ENCODE measurements around the gene PGGT1B. TPM values are rescaled to one million over a fixed set of nuclear protein-coding genes. Genes with fewer than 3 reads are reported as not detected.

PGGT1B gene
- total and polyA plus RNA-seq, 9 of the 15 experiments (the other 6 are each of a cell fraction or from before 2014, with no cell fraction given), result 5.3 to 33.7 (median 19.8) TPM

- TF ChIP-seq AFF4 (CRISPR knock-in tag; IDR thresholded peaks at IDR 0.05), result no peak
Observed at GRCh38 chr5:115263078-115263380, 352 bp upstream of the PGGT1B start (continued).

GRCh38 chr5:115262011-115262320 lies 711 bp downstream of the PGGT1B start:
- H3K79me2 ChIP-seq (ENCODE audit: control insufficient read depth, insufficient read depth, low read length), result peaks cover 51% of the 10 kb centered on the region
- peak overlapping the region; percentile 90 for H3K4me3 ChIP-seq
- no peaks in the 10 kb centered on the region for H4K20me1 ChIP-seq (replicated peaks; ENCODE audit: control insufficient read depth, insufficient read depth, low read length)
- ATAC-seq (peak; percentile 71), FAIRE-seq (peak; percentile 60), DNase-seq (ENCODE audit: extremely low read depth in 1 of 4, low spot score in 3 of 4) (peak; percentile 7 to 37 (median 20))
- in situ Hi-C loops (cut with MboI), result no loop called here
- ChIA-PET CTCF (ENCODE audit: low intra/inter-chr PET ratio) (no interaction called here), POLR2A (interaction anchor here (0.7 to 1.6 kb wide), 5 partner anchors 8 to 34 kb away, joined by 3 to 11 read pairs (median 3); partner anchors contain the start of gene CCDC112)
- H2AFZ ChIP-seq (ENCODE audit: low read depth, low read length), result peak overlapping the region; percentile 90
- no peaks in the 10 kb centered on the region for H3K27me3 ChIP-seq (ENCODE audit: control insufficient read depth in 2 of 2, insufficient read depth in 2 of 2, low read length in 2 of 2)
- under 1% methylated on average over 8 of the region's 8 CpGs for WGBS (ENCODE audit: insufficient coverage, low coverage, missing lambda C conversion rate)
- no TSS peak for BruUV-seq (replicated peaks)
- H3K36me3 ChIP-seq (ENCODE audit: control insufficient read depth, insufficient read depth, low read length), result no peaks in the 10 kb centered on the region
- peak overlapping the region; percentile 87 to 93 for H3K9ac ChIP-seq (ENCODE audit: insufficient read depth in 1 of 2, low read depth in 2 of 2, low read length in 2 of 2)
- intact Hi-C loops (cut with micrococcal nuclease), result loop anchor here (1.0 to 5.0 kb wide), 3 partner anchors 27 to 280 kb away; partner anchors contain the start of genes CCDC112 and FEM1C
- peak overlapping the region; percentile 83 for H3K4me2 ChIP-seq (ENCODE audit: insufficient read depth, low read length)
- H3K4me1 ChIP-seq (replicated peaks in 1 of 2; ENCODE audit: control insufficient read depth in 2 of 2, insufficient read depth in 2 of 2, low read length in 2 of 2), result peaks cover 2 to 6% of the 10 kb centered on the region in 2 experiments; a peak in 2 of 5 replicates
- H3K9me3 ChIP-seq (replicated peaks; ENCODE audit: control insufficient read depth, insufficient read depth, low read depth, low read length), result no peaks in the 10 kb centered on the region
- H3K9me1 ChIP-seq (ENCODE audit: control insufficient read depth, insufficient read depth, low read length), result no peaks in the 10 kb centered on the region
- peak overlapping the region; percentile 84 for H3K27ac ChIP-seq (ENCODE audit: extremely low read depth, low read depth, low read length)
- TF ChIP-seq ZNF232 (CRISPR knock-in tag; IDR thresholded peaks at IDR 0.05) (0 out of 2 replicates have a peak, but pooled peaks have one; percentile 8), FOXA1 (IDR thresholded peaks at IDR 0.05; ENCODE audit: borderline replicate concordance) (no peak), ZNF609 (CRISPR knock-in tag; IDR thresholded peaks at IDR 0.05; ENCODE audit: borderline replicate concordance) (no peak), SP1 (CRISPR knock-in tag; IDR thresholded peaks at IDR 0.05) (no peak), PBX2 (CRISPR knock-in tag; IDR thresholded peaks at IDR 0.05; ENCODE audit: low read depth) (no peak), PBX2 (tag; conservative IDR thresholded peaks at IDR 0.05; ENCODE audit: low read depth) (peak; percentile 63; the same call in 1 of the 2 replicates), BRCA1 (IDR thresholded peaks at IDR 0.05) (no peak), BRCA1 (CRISPR knock-in tag; IDR thresholded peaks at IDR 0.05) (no peak), DNMT1 (IDR thresholded peaks at IDR 0.05) (no peak)
